ENCODE results near the gene SHKBP1. TPM values are rescaled to one million over a fixed set of nuclear protein-coding genes. Genes with fewer than 3 reads are reported as not detected.

SHKBP1 gene
- total RNA-seq, 1 donor = 16.3 TPM

DNA sequence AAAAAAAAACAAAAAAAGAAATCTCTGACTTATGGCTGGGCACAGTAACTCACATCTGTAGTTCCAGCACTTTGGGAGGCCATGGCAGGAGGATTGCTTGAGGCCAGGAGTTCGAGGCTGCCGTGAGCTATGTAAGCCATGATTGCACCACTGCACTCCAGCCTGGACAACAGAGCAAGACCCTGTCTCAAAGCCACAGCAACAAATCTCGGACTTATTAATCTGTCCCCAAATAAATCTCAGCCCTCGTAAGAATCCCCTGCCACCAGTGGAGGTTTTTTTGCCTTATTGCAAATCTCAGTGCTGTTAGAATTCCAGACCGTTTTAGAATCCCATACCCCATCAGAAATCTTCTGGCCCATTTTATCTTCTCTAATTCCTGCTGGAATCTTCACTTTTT is 4.9 kb downstream of the SHKBP1 start:
- Histone ChIP-seq H3K4me1 (ENCODE audit: insufficient read depth, low read length) (peaks cover 15% of the 10 kb centered on the region), H3K27ac (ENCODE audit: low read depth, low read length) (no peak overlapping the region), H3K4me2 (ENCODE audit: insufficient read depth, low read length) (no peak overlapping the region), H3K9me3 (ENCODE audit: low read depth, low read length) (no peaks in the 10 kb centered on the region), H3K4me3 (ENCODE audit: insufficient read depth, low read length) (no peak overlapping the region), H2AFZ (ENCODE audit: low read length) (no peak overlapping the region), H3K27me3 (ENCODE audit: insufficient read depth, low read length) (no peaks in the 10 kb centered on the region), H3K79me2 (ENCODE audit: insufficient read depth, low read length) (peaks cover 13% of the 10 kb centered on the region), H3K36me3 (ENCODE audit: insufficient read depth, low read length) (peaks cover 36% of the 10 kb centered on the region), H4K20me1 (ENCODE audit: insufficient read depth, low read length) (no peaks in the 10 kb centered on the region)
- TF ChIP-seq, protein P1, sequence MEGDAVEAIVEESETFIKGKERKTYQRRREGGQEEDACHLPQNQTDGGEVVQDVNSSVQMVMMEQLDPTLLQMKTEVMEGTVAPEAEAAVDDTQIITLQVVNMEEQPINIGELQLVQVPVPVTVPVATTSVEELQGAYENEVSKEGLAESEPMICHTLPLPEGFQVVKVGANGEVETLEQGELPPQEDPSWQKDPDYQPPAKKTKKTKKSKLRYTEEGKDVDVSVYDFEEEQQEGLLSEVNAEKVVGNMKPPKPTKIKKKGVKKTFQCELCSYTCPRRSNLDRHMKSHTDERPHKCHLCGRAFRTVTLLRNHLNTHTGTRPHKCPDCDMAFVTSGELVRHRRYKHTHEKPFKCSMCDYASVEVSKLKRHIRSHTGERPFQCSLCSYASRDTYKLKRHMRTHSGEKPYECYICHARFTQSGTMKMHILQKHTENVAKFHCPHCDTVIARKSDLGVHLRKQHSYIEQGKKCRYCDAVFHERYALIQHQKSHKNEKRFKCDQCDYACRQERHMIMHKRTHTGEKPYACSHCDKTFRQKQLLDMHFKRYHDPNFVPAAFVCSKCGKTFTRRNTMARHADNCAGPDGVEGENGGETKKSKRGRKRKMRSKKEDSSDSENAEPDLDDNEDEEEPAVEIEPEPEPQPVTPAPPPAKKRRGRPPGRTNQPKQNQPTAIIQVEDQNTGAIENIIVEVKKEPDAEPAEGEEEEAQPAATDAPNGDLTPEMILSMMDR (IDR thresholded peaks at IDR 0.05; ENCODE audit: extremely low read depth, low read depth, low read length) = no peak
- DNase-seq (ENCODE audit: insufficient read length, low spot score, missing footprints) = peak; percentile 13

DNA sequence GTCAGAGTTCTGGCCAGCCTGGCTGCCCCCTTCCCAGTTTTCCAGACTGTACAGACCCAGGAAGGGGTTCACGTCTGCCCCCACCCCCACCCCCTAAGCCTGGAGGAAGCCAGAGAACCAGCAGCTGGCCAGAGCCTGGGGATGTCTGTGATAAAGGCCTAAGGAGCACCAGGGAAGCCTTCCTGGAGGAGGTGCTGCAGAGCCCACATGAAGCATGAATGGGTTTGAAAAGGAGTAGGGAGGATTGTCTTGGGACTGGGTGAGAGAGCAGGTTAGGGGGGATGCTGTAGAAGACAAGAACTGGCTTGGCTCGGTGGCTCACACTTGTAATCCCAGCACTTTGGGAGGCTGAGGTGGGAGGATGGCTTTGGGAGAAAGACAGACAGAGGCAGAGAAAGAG is 5.8 kb downstream of the SHKBP1 start:
- Histone ChIP-seq H3K36me3 (ENCODE audit: insufficient read depth, low read length) (peaks cover 42% of the 10 kb centered on the region), H3K4me3 (ENCODE audit: insufficient read depth, low read length) (no peak overlapping the region)
- TF ChIP-seq, protein P1 (IDR thresholded peaks at IDR 0.05; ENCODE audit: extremely low read depth, low read depth, low read length) = no peak

DNA sequence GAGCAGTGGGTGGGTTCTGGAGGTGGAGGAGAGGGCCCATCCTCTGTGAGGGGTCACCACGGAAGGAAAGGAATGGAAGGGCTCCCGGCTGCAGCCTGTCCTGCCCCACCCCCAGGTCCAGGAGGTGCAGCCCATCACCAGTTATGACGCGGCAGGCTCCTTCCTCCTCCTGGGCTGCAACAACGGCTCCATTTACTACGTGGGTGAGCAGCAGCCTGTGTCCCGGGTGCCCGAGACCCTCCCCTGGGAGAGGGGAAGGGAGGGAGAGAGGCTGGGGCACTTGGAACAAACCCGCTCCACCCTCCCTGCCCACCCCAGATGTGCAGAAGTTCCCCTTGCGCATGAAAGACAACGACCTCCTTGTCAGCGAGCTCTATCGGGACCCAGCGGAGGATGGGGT is 6.6 kb downstream of the SHKBP1 start:
- Histone ChIP-seq H3K27me3 (ENCODE audit: insufficient read depth, low read length) (no peaks in the 10 kb centered on the region), H3K4me3 (ENCODE audit: insufficient read depth, low read length) (no peak overlapping the region), H2AFZ (ENCODE audit: low read length) (no peak overlapping the region), H4K20me1 (ENCODE audit: insufficient read depth, low read length) (no peaks in the 10 kb centered on the region), H3K79me2 (ENCODE audit: insufficient read depth, low read length) (no peaks in the 10 kb centered on the region), H3K27ac (ENCODE audit: low read depth, low read length) (no peak overlapping the region), H3K4me2 (ENCODE audit: insufficient read depth, low read length) (no peak overlapping the region), H3K36me3 (ENCODE audit: insufficient read depth, low read length) (peaks cover 46% of the 10 kb centered on the region), H3K4me1 (ENCODE audit: insufficient read depth, low read length) (peaks cover 7% of the 10 kb centered on the region), H3K9me3 (ENCODE audit: low read depth, low read length) (no peaks in the 10 kb centered on the region)
- peak; percentile 6 for DNase-seq (ENCODE audit: insufficient read length, low spot score, missing footprints)
- TF ChIP-seq, protein P1 (IDR thresholded peaks at IDR 0.05; ENCODE audit: extremely low read depth, low read depth, low read length) = no peak

More for the DNA sequence above, 5.8 kb downstream of the SHKBP1 start:
- Histone ChIP-seq H3K27me3 (ENCODE audit: insufficient read depth, low read length) (no peaks in the 10 kb centered on the region), H2AFZ (ENCODE audit: low read length) (no peak overlapping the region), H4K20me1 (ENCODE audit: insufficient read depth, low read length) (no peaks in the 10 kb centered on the region), H3K27ac (ENCODE audit: low read depth, low read length) (no peak overlapping the region), H3K4me1 (ENCODE audit: insufficient read depth, low read length) (peaks cover 13% of the 10 kb centered on the region), H3K79me2 (ENCODE audit: insufficient read depth, low read length) (peaks cover 7% of the 10 kb centered on the region), H3K4me2 (ENCODE audit: insufficient read depth, low read length) (no peak overlapping the region), H3K9me3 (ENCODE audit: low read depth, low read length) (no peaks in the 10 kb centered on the region)
- DNase-seq (ENCODE audit: insufficient read length, low spot score, missing footprints) = no peak

DNA sequence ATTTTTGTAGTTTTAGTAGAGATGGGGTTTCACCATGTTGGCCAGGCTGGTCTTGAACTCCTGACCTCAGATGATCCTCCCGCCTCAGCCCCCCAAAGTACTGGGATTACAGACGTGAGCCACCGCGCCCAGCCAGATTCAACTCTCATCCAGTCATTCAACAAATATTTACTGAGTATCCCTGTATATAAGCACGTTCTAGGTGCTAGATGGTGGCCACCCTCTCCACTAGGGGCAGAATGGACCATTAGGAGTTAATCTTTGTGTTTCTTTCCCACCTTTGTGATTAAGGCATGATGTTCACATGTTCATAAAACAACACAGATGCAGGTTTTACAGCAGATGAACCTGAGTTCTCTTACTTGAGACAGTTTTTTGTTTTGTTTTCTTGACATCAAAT is 7.3 kb downstream of the SHKBP1 start:
- no peak overlapping the region for H3K4me2 ChIP-seq (ENCODE audit: insufficient read depth, low read length)
- peak; percentile 69 for DNase-seq (ENCODE audit: insufficient read length, low spot score, missing footprints)
- no peaks in the 10 kb centered on the region for H3K27me3 ChIP-seq (ENCODE audit: insufficient read depth, low read length)
- H3K4me3 ChIP-seq (ENCODE audit: insufficient read depth, low read length) = no peak overlapping the region
- no peaks in the 10 kb centered on the region for H3K79me2 ChIP-seq (ENCODE audit: insufficient read depth, low read length)
- no peak overlapping the region for H3K27ac ChIP-seq (ENCODE audit: low read depth, low read length)
- no peaks in the 10 kb centered on the region for H4K20me1 ChIP-seq (ENCODE audit: insufficient read depth, low read length)
- H3K9me3 ChIP-seq (ENCODE audit: low read depth, low read length) = no peaks in the 10 kb centered on the region
- no peak overlapping the region for H2AFZ ChIP-seq (ENCODE audit: low read length)
- H3K36me3 ChIP-seq (ENCODE audit: insufficient read depth, low read length) = peaks cover 42% of the 10 kb centered on the region
- TF ChIP-seq, protein P1 (IDR thresholded peaks at IDR 0.05; ENCODE audit: extremely low read depth, low read depth, low read length) = peak; percentile 47
- peaks cover 13% of the 10 kb centered on the region for H3K4me1 ChIP-seq (ENCODE audit: insufficient read depth, low read length)
